ENCODE data around the gene SLC39A1.
A peak's percentile ranks its signal among the peaks of the same experiment; 100 is the strongest.
"Not testable (repeated sequence)": the region's sequence is repeated elsewhere in the genome, so short reads cannot be mapped to it uniquely, and the experiment has no call there.

The SLC39A1 gene

GRCh38 chr1:153921080-153921802 lies 42.1 kb downstream of the SLC39A1 start:
- no peaks in the 10 kb centered on the region for H3K36me3 ChIP-seq (ENCODE audit: control insufficient read depth, insufficient read depth, low read length)
- peak overlapping the region; percentile 50 for H3K9ac ChIP-seq (ENCODE audit: low read depth, low read length)
- H3K4me1 ChIP-seq (ENCODE audit: control insufficient read depth, insufficient read depth, low read length) = peaks cover 23% of the 10 kb centered on the region

DNA sequence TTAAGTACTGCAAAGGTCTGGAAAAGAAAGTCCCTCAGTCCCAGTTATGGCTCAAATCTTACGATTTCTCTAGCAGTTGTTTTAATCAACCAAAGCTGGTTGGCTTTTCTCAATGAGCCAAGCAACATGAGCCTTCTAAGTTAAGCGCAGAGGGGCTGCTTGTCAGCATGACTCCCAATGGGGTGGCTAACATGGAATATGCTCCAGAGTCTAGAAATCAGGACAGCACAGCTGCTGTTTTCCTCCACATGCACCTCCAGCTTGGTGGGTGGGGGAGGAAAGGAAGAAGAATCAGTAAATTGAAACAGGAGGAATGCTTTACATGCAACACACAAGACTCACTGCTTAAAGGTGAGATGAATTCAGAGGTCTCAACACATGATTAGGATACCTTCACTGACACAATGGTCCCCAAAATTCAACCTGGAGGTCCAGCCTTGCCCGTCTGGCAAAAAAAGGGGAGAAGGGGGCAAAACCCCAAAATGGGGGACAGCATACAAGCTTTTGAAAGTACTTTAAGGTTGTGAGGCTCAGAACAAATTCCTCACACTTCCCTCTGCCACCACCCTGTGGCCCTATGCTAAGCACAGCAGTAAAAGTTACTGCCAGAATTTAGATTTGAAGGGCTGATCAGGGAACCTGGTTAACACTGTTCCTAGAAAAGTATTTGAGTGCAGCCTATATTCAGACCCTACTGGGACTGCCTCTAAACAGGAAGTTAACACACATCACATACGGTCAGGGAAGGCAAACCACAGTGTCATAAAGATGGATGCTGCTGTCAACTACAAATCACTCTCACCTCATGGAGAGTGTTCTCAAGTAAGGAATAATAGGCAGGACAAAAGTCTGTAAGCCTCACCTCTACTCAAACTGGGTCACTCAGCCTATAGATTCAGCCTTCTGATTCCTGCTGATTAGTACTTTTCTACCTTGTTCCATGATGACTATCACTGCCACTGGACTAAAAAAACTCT lies 43.2 kb downstream of the SLC39A1 start:
- peak overlapping the region; percentile 42 for H3K9ac ChIP-seq (ENCODE audit: low read depth, low read length)
- H3K4me3 ChIP-seq (ENCODE audit: low read depth, low read length) = peak overlapping the region; percentile 15
- H3K27me3 ChIP-seq (ENCODE audit: control insufficient read depth, insufficient read depth, low read length) = no peaks in the 10 kb centered on the region
- H3K36me3 ChIP-seq (ENCODE audit: control insufficient read depth, insufficient read depth, low read length) = peaks cover 4% of the 10 kb centered on the region
- H3K4me1 ChIP-seq (ENCODE audit: control insufficient read depth, insufficient read depth, low read length) = peaks cover 23% of the 10 kb centered on the region
- no peaks in the 10 kb centered on the region for H3K9me3 ChIP-seq (ENCODE audit: control insufficient read depth, insufficient read depth, low read length)

More at GRCh38 chr1:153921080-153921802, 42.1 kb downstream of the SLC39A1 start:
- Histone ChIP-seq H3K4me3 (ENCODE audit: low read depth, low read length) (peak overlapping the region; percentile 77), H3K9me3 (ENCODE audit: control insufficient read depth, insufficient read depth, low read length) (no peaks in the 10 kb centered on the region), H3K27me3 (ENCODE audit: control insufficient read depth, insufficient read depth, low read length) (no peaks in the 10 kb centered on the region)

DNA sequence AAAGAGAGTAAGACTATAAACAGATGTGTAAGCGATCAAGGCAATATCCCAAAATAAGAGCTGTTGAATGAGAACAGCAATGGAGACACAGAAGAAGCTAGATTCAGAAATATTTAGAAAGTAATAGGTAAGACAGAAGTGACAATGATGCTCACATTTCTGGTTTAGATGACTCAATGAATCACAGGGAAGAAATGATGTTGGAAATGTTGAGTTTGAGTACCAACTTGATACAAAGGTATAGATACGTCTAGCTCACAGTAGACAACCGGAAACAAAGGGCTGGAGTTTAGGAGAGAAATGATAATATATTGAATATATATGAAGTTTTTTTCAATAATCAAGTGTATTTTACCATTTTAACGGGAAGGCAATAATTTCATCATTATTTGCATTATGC lies 47.0 kb downstream of the SLC39A1 start:
- H3K4me1 ChIP-seq (ENCODE audit: control insufficient read depth, insufficient read depth, low read length) = peaks cover 18% of the 10 kb centered on the region

GRCh38 chr1:153912349-153912748 lies 51.0 kb downstream of the SLC39A1 start:
- Histone ChIP-seq H3K4me1 (ENCODE audit: control insufficient read depth, insufficient read depth, low read length) (no peaks in the 10 kb centered on the region), H3K9ac (ENCODE audit: low read depth, low read length) (no peak overlapping the region), H3K4me3 (ENCODE audit: low read depth, low read length) (no peak overlapping the region), H3K9me3 (ENCODE audit: control insufficient read depth, insufficient read depth, low read length) (no peaks in the 10 kb centered on the region), H3K36me3 (ENCODE audit: control insufficient read depth, insufficient read depth, low read length) (peaks cover 4% of the 10 kb centered on the region), H3K27me3 (ENCODE audit: control insufficient read depth, insufficient read depth, low read length) (no peaks in the 10 kb centered on the region)

More for the DNA sequence above, 47.0 kb downstream of the SLC39A1 start:
- Histone ChIP-seq H3K36me3 (ENCODE audit: control insufficient read depth, insufficient read depth, low read length) (peaks cover 4% of the 10 kb centered on the region), H3K9me3 (ENCODE audit: control insufficient read depth, insufficient read depth, low read length) (no peaks in the 10 kb centered on the region), H3K27me3 (ENCODE audit: control insufficient read depth, insufficient read depth, low read length) (no peaks in the 10 kb centered on the region), H3K4me3 (ENCODE audit: low read depth, low read length) (no peak overlapping the region), H3K9ac (ENCODE audit: low read depth, low read length) (no peak overlapping the region)

DNA sequence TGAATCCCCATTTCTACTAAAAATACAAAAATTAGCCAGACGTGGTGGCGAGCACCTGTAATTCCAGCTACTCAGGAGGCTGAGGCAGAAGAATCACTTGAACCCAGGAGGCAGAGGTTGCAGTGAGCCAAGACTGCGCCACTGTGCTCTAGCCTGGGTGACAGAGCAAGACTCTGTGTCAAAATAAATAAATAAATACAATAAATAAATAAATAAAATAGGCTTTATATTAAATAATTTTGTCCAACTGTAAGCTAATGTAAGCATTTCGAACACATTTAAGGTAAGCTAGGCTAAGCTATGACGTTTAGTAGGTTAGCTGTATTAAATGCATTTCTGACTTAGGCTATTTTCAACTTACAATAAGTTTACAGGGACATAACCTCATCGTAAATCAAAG lies 52.8 kb downstream of the SLC39A1 start:
- not testable (repeated sequence) for H3K4me1 ChIP-seq (ENCODE audit: control insufficient read depth, insufficient read depth, low read length); H3K27me3 ChIP-seq (ENCODE audit: control insufficient read depth, insufficient read depth, low read length); H3K9ac ChIP-seq (ENCODE audit: low read depth, low read length); H3K36me3 ChIP-seq (ENCODE audit: control insufficient read depth, insufficient read depth, low read length); H3K4me3 ChIP-seq (ENCODE audit: low read depth, low read length); H3K9me3 ChIP-seq (ENCODE audit: control insufficient read depth, insufficient read depth, low read length)
